Endothelial cell (in vitro differentiated cells): Measurements from ENCODE around the gene TSPAN15. TPM values are rescaled to one million over a fixed set of nuclear protein-coding genes. Genes with fewer than 3 reads are reported as not detected.

ENCODE experiments used
- DNase-seq: peaks from one replicate; pipeline ENCODE4 v3.0.0; 2021; ENCODE audit warnings: low spot score
- H3K27ac Mint-ChIP-seq: one replicate; pipeline ENCODE4 v1.8.0; 2021; ENCODE audit warnings: mixed read lengths, inconsistent platforms; ENCODE audit not compliant: unreplicated experiment
- H3K27me3 Mint-ChIP-seq: one replicate; pipeline ENCODE4 v1.8.0; 2021; ENCODE audit warnings: mild to moderate bottlenecking, moderate library complexity, mixed read lengths, inconsistent platforms; ENCODE audit not compliant: unreplicated experiment
- H3K36me3 Mint-ChIP-seq: one replicate; pipeline ENCODE4 v1.8.0; 2021; ENCODE audit warnings: mild to moderate bottlenecking, low read depth, mixed read lengths, inconsistent platforms; ENCODE audit not compliant: unreplicated experiment
- H3K4me1 Mint-ChIP-seq: one replicate; pipeline ENCODE4 v1.8.0; 2021; ENCODE audit warnings: mild to moderate bottlenecking, mixed read lengths, inconsistent platforms; ENCODE audit not compliant: unreplicated experiment
- H3K4me3 Mint-ChIP-seq: one replicate; pipeline ENCODE4 v1.8.0; 2021; ENCODE audit warnings: mild to moderate bottlenecking, mixed read lengths, inconsistent platforms; ENCODE audit not compliant: unreplicated experiment
- H3K9me3 Mint-ChIP-seq: one replicate; pipeline ENCODE4 v1.8.0; 2021; ENCODE audit warnings: mixed read lengths, inconsistent platforms; ENCODE audit not compliant: unreplicated experiment
- total RNA-seq: library from RNA; stranded (reverse); fragmentation: NEBNext Ultra II Directional; extraction: Animal tissue kit (Norgen Biotek cat#: 25700); gene quantifications from one replicate; pipeline ENCODE4 v1.2.1, GENCODE V29; 2021; ENCODE audit not compliant: unreplicated experiment
- TF ChIP-seq, protein P1 (sequence below): fragments of 200-600 bp; sonication (generic); IDR thresholded peaks from one replicate; pipeline ENCODE4 v1.5.0; 2021; ENCODE audit warnings: antibody characterized with exemption; ENCODE audit not compliant: unreplicated experiment

TSPAN15 gene
- total RNA-seq, 1 donor from 2014 or later: 195 TPM

DNA sequence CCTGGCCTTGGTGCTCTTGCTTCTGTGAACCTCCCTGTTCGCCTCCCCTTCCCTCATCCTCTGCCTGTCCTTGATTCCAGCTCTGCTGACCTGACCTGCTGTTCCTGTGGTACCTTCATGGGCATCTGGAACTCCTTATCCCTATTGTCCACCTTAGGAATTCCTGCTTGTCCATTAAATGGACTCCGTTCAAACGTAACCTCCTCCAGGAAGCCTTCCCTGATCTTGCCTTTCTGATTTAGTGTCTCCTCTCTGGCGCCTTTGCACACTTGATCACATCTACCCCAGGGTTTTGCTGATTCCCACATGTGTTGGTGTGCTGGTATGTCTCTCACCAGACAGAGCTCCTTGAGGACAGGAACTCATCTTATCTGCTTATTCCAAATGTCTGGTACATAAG is 20.9 kb downstream of the TSPAN15 start:
- Mint-ChIP-seq H3K4me1 (peaks cover 75% of the 10 kb centered on the region), H3K27me3 (peaks cover 2% of the 10 kb centered on the region), H3K9me3 (no peaks in the 10 kb centered on the region), H3K36me3 (peaks cover 22% of the 10 kb centered on the region), H3K27ac (no peak overlapping the region), H3K4me3 (no peak overlapping the region)
- DNase-seq: no peak
- TF ChIP-seq, protein P1, sequence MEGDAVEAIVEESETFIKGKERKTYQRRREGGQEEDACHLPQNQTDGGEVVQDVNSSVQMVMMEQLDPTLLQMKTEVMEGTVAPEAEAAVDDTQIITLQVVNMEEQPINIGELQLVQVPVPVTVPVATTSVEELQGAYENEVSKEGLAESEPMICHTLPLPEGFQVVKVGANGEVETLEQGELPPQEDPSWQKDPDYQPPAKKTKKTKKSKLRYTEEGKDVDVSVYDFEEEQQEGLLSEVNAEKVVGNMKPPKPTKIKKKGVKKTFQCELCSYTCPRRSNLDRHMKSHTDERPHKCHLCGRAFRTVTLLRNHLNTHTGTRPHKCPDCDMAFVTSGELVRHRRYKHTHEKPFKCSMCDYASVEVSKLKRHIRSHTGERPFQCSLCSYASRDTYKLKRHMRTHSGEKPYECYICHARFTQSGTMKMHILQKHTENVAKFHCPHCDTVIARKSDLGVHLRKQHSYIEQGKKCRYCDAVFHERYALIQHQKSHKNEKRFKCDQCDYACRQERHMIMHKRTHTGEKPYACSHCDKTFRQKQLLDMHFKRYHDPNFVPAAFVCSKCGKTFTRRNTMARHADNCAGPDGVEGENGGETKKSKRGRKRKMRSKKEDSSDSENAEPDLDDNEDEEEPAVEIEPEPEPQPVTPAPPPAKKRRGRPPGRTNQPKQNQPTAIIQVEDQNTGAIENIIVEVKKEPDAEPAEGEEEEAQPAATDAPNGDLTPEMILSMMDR: no peak

DNA sequence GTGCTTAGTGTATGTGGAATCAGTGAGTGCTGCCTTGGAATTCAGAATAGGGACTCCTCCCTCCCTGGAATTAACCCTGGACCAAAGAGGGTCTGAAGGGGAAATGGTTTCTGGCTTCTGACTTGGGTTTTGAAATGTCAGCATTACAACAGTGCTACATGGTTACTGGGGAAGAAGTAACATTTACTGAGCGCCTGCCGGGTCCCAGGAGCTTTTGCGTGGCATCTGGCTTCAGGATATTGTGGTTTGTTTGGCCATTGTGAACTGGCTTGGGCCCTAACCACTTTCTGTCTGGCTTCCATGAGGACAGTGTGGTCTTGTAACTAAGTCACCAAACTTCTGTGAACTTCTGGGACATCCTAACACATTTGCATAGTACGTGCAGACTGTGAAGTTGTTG is 21.3 kb downstream of the TSPAN15 start:
- DNase-seq: no peak
- Mint-ChIP-seq H3K4me3 (no peak overlapping the region), H3K27me3 (peaks cover 2% of the 10 kb centered on the region), H3K27ac (peak overlapping the region; percentile 33), H3K36me3 (peaks cover 24% of the 10 kb centered on the region), H3K9me3 (no peaks in the 10 kb centered on the region), H3K4me1 (peaks cover 76% of the 10 kb centered on the region)
- TF ChIP-seq, protein P1: no peak

DNA sequence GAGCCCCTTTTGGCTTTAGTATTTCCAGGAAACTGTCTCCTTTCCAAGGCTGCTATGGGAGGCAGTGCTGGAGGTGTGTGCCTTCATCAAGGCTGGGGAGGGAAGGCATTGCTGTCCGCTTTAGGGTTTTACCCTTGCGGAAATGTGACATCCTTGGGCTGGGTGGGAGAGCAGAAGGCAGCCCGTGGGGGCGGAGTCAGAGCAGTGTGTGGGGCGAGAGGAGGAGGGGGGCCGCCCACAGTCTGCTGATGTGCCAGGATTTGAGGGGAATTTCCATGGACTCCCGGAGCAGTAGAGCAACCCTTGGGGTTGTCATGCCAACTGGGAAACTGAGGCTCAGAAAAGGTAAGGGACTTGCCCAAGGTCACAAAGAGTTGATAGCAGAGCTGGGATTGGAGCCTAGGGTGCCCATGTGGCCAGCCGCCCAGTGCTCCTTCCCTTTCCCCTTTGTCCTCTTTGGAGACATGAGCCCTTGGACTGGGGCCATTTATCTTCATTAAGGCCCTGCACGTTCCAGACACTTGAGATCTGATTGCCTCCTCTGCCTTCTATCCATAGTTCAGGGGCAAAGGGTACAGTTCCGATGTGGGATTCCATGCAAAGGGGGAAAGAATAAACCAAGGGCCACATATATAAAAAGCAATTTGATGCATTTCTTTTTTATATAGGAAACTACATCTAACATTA is 22.2 kb downstream of the TSPAN15 start:
- peaks cover 27% of the 10 kb centered on the region for H3K36me3 Mint-ChIP-seq

DNA sequence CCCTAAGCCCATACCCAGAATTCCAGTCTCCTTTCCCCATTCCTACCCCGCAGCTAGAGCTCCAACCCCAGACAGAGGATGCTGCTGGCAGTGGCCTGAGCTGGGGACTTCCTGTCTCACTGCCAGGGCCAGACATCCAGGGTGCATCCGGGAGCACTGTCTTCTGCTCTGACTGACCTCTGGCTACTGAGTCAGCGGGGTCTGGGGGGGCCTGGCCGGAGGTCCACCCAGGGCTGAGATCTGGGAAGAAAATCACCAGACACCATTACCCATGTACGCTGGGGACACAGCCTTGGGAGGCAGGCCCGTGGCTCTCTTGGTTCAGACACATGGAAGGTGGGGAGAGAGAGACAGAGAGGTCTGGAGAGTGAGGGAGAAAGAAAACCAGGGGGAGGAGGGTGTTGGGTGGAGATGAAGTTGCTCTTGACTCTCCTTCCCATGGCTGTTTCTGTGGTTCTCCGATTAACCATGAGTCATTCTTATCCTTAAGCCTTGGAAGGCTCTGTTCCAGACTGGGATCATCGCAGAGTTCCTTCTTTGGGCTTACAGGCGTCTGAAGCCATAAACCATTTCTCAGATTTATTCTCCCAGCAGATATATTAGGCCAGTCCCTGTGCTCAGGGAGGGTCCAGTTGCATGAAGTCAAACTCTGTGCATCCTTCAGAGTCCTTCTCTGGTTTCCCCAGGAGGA is 23.6 kb downstream of the TSPAN15 start:
- peaks cover 81% of the 10 kb centered on the region for H3K4me1 Mint-ChIP-seq
- peaks cover 25% of the 10 kb centered on the region for H3K36me3 Mint-ChIP-seq
- peaks cover 5% of the 10 kb centered on the region for H3K27me3 Mint-ChIP-seq
- no peak overlapping the region for H3K4me3 Mint-ChIP-seq
- DNase-seq: no peak
- H3K9me3 Mint-ChIP-seq: no peaks in the 10 kb centered on the region
- TF ChIP-seq, protein P1: no peak
- H3K27ac Mint-ChIP-seq: peak overlapping the region; percentile 26

More for the DNA sequence above, 22.2 kb downstream of the TSPAN15 start:
- TF ChIP-seq, protein P1: no peak
- Mint-ChIP-seq H3K9me3 (no peaks in the 10 kb centered on the region), H3K4me3 (no peak overlapping the region), H3K4me1 (peaks cover 77% of the 10 kb centered on the region), H3K27ac (no peak overlapping the region), H3K27me3 (peaks cover 3% of the 10 kb centered on the region)
- no peak for DNase-seq

DNA sequence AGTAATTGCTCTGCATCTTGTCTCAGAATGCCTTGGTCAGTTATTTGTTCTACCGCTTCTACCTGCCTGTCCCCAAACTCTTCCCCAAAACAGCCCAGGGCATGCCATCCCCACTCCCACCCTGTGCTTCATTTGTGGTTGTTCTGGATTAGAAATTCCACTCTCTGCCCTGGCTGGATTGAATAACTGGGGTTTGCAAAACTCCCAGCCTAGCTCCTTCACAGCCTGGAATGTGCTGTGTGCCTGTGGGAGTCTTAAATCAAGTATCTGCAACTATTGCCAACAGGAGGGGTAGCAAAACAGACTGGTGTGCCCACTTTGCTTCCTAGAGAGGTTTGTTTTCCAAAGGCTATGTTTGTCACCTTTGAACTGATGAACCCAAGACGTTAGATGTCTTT is 24.2 kb downstream of the TSPAN15 start:
- DNase-seq: no peak
- TF ChIP-seq, protein P1: no peak
- Mint-ChIP-seq H3K4me3 (no peak overlapping the region), H3K9me3 (no peaks in the 10 kb centered on the region), H3K27me3 (peaks cover 5% of the 10 kb centered on the region), H3K27ac (no peak overlapping the region), H3K36me3 (peaks cover 20% of the 10 kb centered on the region), H3K4me1 (peaks cover 81% of the 10 kb centered on the region)
